Common myeloid progenitor, CD34-positive (primary cell): ENCODE results near the gene HEATR5A.
"Not testable (repeated sequence)": the region's sequence is repeated elsewhere in the genome, so short reads cannot be mapped to it uniquely, and the experiment has no call there.

Experiments
- CTCF ChIA-PET: fragments of 350-600 bp; sonication (Branson Sonifier 250); formaldehyde crosslinking; loops from one replicate; lab custom pipeline; 2021; ENCODE audit warnings: antibody characterized with exemption; lab: Charles Lee
- POLR2A ChIA-PET: fragments of 350-600 bp; sonication (Branson Sonifier 250); formaldehyde crosslinking; loops from one replicate; lab custom pipeline; 2021; ENCODE audit warnings: antibody characterized with exemption; lab: Charles Lee
- DNase-seq, 3 donors: peaks; one replicate each; pipeline versions ENCODE4 v3.0.0 to v3.0.0-alpha.2; 2013
- H3K27ac ChIP-seq, 2 experiments: 1 replicate in 1 of 2; 2 replicates in 1 of 2; pipeline ENCODE4 v1.7.0; 2013; ENCODE audit warnings: inconsistent platforms in 2 of 2, low read length in 2 of 2, mild to moderate bottlenecking in 2 of 2, low read depth in 1 of 2, moderate library complexity in 1 of 2; ENCODE audit not compliant: severe bottlenecking in 2 of 2, insufficient read depth in 1 of 2, poor library complexity in 1 of 2
- H3K27me3 ChIP-seq, 5 experiments: replicated peaks in 2 of 5; 1 replicate in 3 of 5; 2 replicates in 2 of 5; pipeline versions ENCODE4 v1.6.1 to v1.7.0; 2013; ENCODE audit warnings: low read length in 4 of 5, mild to moderate bottlenecking in 2 of 5, moderate library complexity in 2 of 5, inconsistent platforms in 1 of 5; ENCODE audit not compliant: insufficient read depth in 5 of 5, control insufficient read depth in 4 of 5
- H3K36me3 ChIP-seq, 4 experiments: 1 replicate in 2 of 4; 2 replicates in 2 of 4; pipeline versions ENCODE4 v1.6.1 to v1.7.0; 2013; ENCODE audit warnings: low read length in 3 of 4, control low read depth in 1 of 4, mild to moderate bottlenecking in 1 of 4; ENCODE audit not compliant: control insufficient read depth in 4 of 4, insufficient read depth in 4 of 4
- H3K4me1 ChIP-seq, 4 experiments: 1 replicate in 3 of 4; 2 replicates in 1 of 4; pipeline versions ENCODE4 v1.6.1 to v1.7.1; 2013; ENCODE audit warnings: low read length in 3 of 4, mild to moderate bottlenecking in 3 of 4, control low read depth in 1 of 4, inconsistent platforms in 1 of 4, moderate library complexity in 1 of 4; ENCODE audit not compliant: control insufficient read depth in 4 of 4, insufficient read depth in 4 of 4; ENCODE audit errors: control extremely low read depth in 1 of 4
- H3K4me3 ChIP-seq, 7 experiments: 1 replicate in 4 of 7; 2 replicates in 3 of 7; pipeline versions ENCODE4 v1.5.1 to v1.7.0; 2013; ENCODE audit warnings: mild to moderate bottlenecking in 7 of 7, low read length in 6 of 7, moderate library complexity in 6 of 7, inconsistent platforms in 2 of 7, low read depth in 2 of 7, control low read depth in 1 of 7; ENCODE audit not compliant: insufficient read depth in 4 of 7, control insufficient read depth in 1 of 7; ENCODE audit errors: extremely low read depth in 1 of 7
- H3K9me3 ChIP-seq, 5 experiments: 1 replicate in 4 of 5; 2 replicates in 1 of 5; pipeline versions ENCODE4 v1.6.1 to v1.7.1; 2013; ENCODE audit warnings: low read length in 4 of 5, mild to moderate bottlenecking in 2 of 5, inconsistent platforms in 1 of 5, low read depth in 1 of 5, moderate library complexity in 1 of 5; ENCODE audit not compliant: control insufficient read depth in 4 of 5, insufficient read depth in 2 of 5; ENCODE audit errors: control extremely low read depth in 1 of 5
- WGBS: methylation state at CpG from one replicate; pipeline ENCODE4 v1.1.5; 2013; ENCODE audit not compliant: insufficient coverage; 5-methylcytosine and 5-hydroxymethylcytosine counted together

The HEATR5A gene

GRCh38 chr14:31320922-31321766, 99.2 kb downstream of the HEATR5A start:
- Histone ChIP-seq H3K27ac (no peak overlapping the region), H3K9me3 (no peaks in the 10 kb centered on the region), H3K4me1 (no peaks in the 10 kb centered on the region), H3K27me3 (no peaks in the 10 kb centered on the region), H3K4me3 (no peak overlapping the region), H3K36me3 (peaks cover 0 to 5% (median 1%) of the 10 kb centered on the region in 4 experiments)
- CTCF ChIA-PET = interaction anchor here (1.2 kb wide), 1 partner anchor 8 kb away, joined by 3 read pairs; no protein-coding TSS in a partner anchor
- DNase-seq = no peak
- 98% methylated on average over 12 of the region's 14 CpGs for WGBS
- POLR2A ChIA-PET = interaction anchor here (0.6 kb wide), 2 partner anchors 230 to 1192 kb away, joined by 3 to 4 read pairs; no protein-coding TSS in a partner anchor

GRCh38 chr14:31320216-31320615, 100.1 kb downstream of the HEATR5A start:
- ChIA-PET CTCF (interaction anchor here (1.2 kb wide), 1 partner anchor 9 kb away, joined by 3 read pairs; no protein-coding TSS in a partner anchor), POLR2A (interaction anchor here (0.6 kb wide), 1 partner anchor 229 kb away, joined by 3 read pairs; no protein-coding TSS in a partner anchor)
- Histone ChIP-seq H3K27ac (no peak overlapping the region), H3K4me1 (no peaks in the 10 kb centered on the region), H3K36me3 (peaks cover 0 to 5% (median 2%) of the 10 kb centered on the region in 4 experiments), H3K4me3 (no peak overlapping the region), H3K27me3 (no peaks in the 10 kb centered on the region), H3K9me3 (no peaks in the 10 kb centered on the region)
- no peak for DNase-seq
- WGBS = 97% methylated on average over 6 of the region's 6 CpGs

GRCh38 chr14:31319701-31320100, 100.6 kb downstream of the HEATR5A start:
- CTCF ChIA-PET = interaction anchor here (1.2 kb wide), 1 partner anchor 10 kb away, joined by 3 read pairs; no protein-coding TSS in a partner anchor
- no peak for DNase-seq
- no peaks in the 10 kb centered on the region for H3K9me3 ChIP-seq
- H3K27ac ChIP-seq = no peak overlapping the region
- POLR2A ChIA-PET = no interaction called here
- peaks cover 0 to 5% (median 3%) of the 10 kb centered on the region in 4 experiments for H3K36me3 ChIP-seq
- 96% methylated on average over 4 of the region's 5 CpGs for WGBS
- H3K4me3 ChIP-seq = no peak overlapping the region
- no peaks in the 10 kb centered on the region for H3K27me3 ChIP-seq
- no peaks in the 10 kb centered on the region for H3K4me1 ChIP-seq

- Histone ChIP-seq H3K27ac (no peak overlapping the region), H3K36me3 (peaks cover 2 to 18% (median 8%) of the 10 kb centered on the region in 4 experiments), H3K9me3 (no peaks in the 10 kb centered on the region), H3K4me3 (no peak overlapping the region), H3K27me3 (no peaks in the 10 kb centered on the region), H3K4me1 (no peaks in the 10 kb centered on the region)
- DNase-seq = no peak
- CTCF ChIA-PET = no interaction called here
- 86% methylated on average over 1 of the region's 1 CpG for WGBS
- POLR2A ChIA-PET = no interaction called here
Observed at GRCh38 chr14:31312934-31313333, 107.4 kb downstream of the HEATR5A start.

GRCh38 chr14:31312370-31312769, 108.0 kb downstream of the HEATR5A start:
- CTCF ChIA-PET, H3K9me3 ChIP-seq, DNase-seq, H3K4me3 ChIP-seq, H3K27me3 ChIP-seq, H3K4me1 ChIP-seq, H3K27ac ChIP-seq, POLR2A ChIA-PET: not testable (repeated sequence)
- WGBS = 90% methylated on average over 2 of the region's 6 CpGs
- H3K36me3 ChIP-seq = peaks cover 2 to 24% (median 10%) of the 10 kb centered on the region in 4 experiments

- no peak overlapping the region for H3K4me3 ChIP-seq
- H3K9me3 ChIP-seq = no peaks in the 10 kb centered on the region
- no peaks in the 10 kb centered on the region for H3K27me3 ChIP-seq
- ChIA-PET CTCF (no interaction called here), POLR2A (no interaction called here)
- H3K36me3 ChIP-seq = peaks cover 3 to 38% (median 9%) of the 10 kb centered on the region in 4 experiments
- no peak overlapping the region for H3K27ac ChIP-seq
- DNase-seq = no peak
- WGBS = no CpG with 5 or more reads among the region's 3 CpGs
- no peaks in the 10 kb centered on the region for H3K4me1 ChIP-seq
Observed at GRCh38 chr14:31307618-31308017, 112.7 kb downstream of the HEATR5A start.

GRCh38 chr14:31307198-31307597, 113.2 kb downstream of the HEATR5A start:
- H3K36me3 ChIP-seq = peaks cover 3 to 35% (median 6%) of the 10 kb centered on the region in 4 experiments

More at GRCh38 chr14:31307198-31307597, 113.2 kb downstream of the HEATR5A start:
- Histone ChIP-seq H3K27ac (no peak overlapping the region), H3K4me3 (no peak overlapping the region), H3K9me3 (no peaks in the 10 kb centered on the region), H3K4me1 (no peaks in the 10 kb centered on the region), H3K27me3 (no peaks in the 10 kb centered on the region)
- no peak for DNase-seq
- CTCF ChIA-PET = no interaction called here
- POLR2A ChIA-PET = no interaction called here
